Thymus (tissue), 11 donors: Measurements from ENCODE around the gene PCDHGC4. TPM values are rescaled to one million over a fixed set of nuclear protein-coding genes. Genes with fewer than 3 reads are reported as not detected.

Experiments
- DNase-seq, 9 donors: peaks; one replicate each; pipeline ENCODE4 v3.0.0-alpha.2; 2013; ENCODE audit warnings: low spot score in 9 of 9, low read depth in 6 of 9, missing footprints in 1 of 9
- H3K27ac ChIP-seq, 2 donors: one replicate each; pipeline ENCODE4 v1.5.1; 2013; ENCODE audit warnings: control low read depth in 1 of 2, low read depth in 1 of 2, low read length in 1 of 2, mild to moderate bottlenecking in 1 of 2, moderate library complexity in 1 of 2
- H3K27me3 ChIP-seq, 2 donors: one replicate each; pipeline ENCODE4 v1.5.1; 2013; ENCODE audit warnings: low read length in 1 of 2; ENCODE audit not compliant: control insufficient read depth in 2 of 2, insufficient read depth in 1 of 2
- H3K36me3 ChIP-seq, 2 donors: one replicate each; pipeline ENCODE4 v1.5.1; 2013; ENCODE audit warnings: low read length in 1 of 2, mild to moderate bottlenecking in 1 of 2, moderate library complexity in 1 of 2; ENCODE audit not compliant: control insufficient read depth in 2 of 2, insufficient read depth in 2 of 2
- H3K4me1 ChIP-seq, 2 donors: one replicate each; pipeline ENCODE4 v1.5.1; 2013; ENCODE audit warnings: low read length in 2 of 2; ENCODE audit not compliant: control insufficient read depth in 2 of 2, insufficient read depth in 2 of 2
- H3K4me3 ChIP-seq, 2 donors: one replicate each; pipeline ENCODE4 v1.5.1; 2013; ENCODE audit warnings: low read length in 2 of 2, control low read depth in 1 of 2, mild to moderate bottlenecking in 1 of 2
- H3K9me3 ChIP-seq, 2 donors: one replicate each; pipeline ENCODE4 v1.5.1; 2013; ENCODE audit warnings: low read length in 1 of 2, mild to moderate bottlenecking in 1 of 2; ENCODE audit not compliant: control insufficient read depth in 2 of 2, insufficient read depth in 1 of 2
- WGBS: extraction: QIAGEN DNeasy Blood & Tissue Kit; methylation state at CpG from one replicate; pipeline ENCODE4 v1.1.7; 2013; 5-methylcytosine and 5-hydroxymethylcytosine counted together
- polyA plus RNA-seq: library from polyadenylated mRNA; stranded (reverse); fragments of 200-250 nt; gene quantifications from one replicate; pipeline ENCODE4 v1.2.3, GENCODE V29; 2013
- total RNA-seq: library from RNA; stranded (reverse); fragments of 120-200 nt; gene quantifications from one replicate; pipeline ENCODE4 v1.2.4, GENCODE V29; 2013
- donor health status: healthy.

PCDHGC4 gene
- total and polyA plus RNA-seq, 2 donors, result 0.05 to 0.19 TPM

GRCh38 chr5:141529873-141530272 lies 45.0 kb downstream of the PCDHGC4 start:
- Histone ChIP-seq H3K36me3 (peaks cover 55 to 90% of the 10 kb centered on the region in 2 donors), H3K4me1 (peaks cover 0 to 16% of the 10 kb centered on the region in 2 donors), H3K4me3 (no peak overlapping the region), H3K27me3 (no peaks in the 10 kb centered on the region), H3K27ac (peak overlapping the region in 1 of 2 donors; percentile 77), H3K9me3 (no peaks in the 10 kb centered on the region)
- WGBS, result 94% methylated on average over 7 of the region's 7 CpGs
- DNase-seq, result no peak

- no peak overlapping the region for H3K4me3 ChIP-seq
- H3K4me1 ChIP-seq, result peaks cover 0 to 6% of the 10 kb centered on the region in 2 donors
- 98% methylated on average over 1 of the region's 1 CpG for WGBS
- no peak for DNase-seq
- H3K9me3 ChIP-seq, result no peaks in the 10 kb centered on the region
- H3K36me3 ChIP-seq, result peaks cover 40 to 72% of the 10 kb centered on the region in 2 donors
- no peak overlapping the region for H3K27ac ChIP-seq
- H3K27me3 ChIP-seq, result no peaks in the 10 kb centered on the region
Measured at GRCh38 chr5:141532726-141533125, 47.9 kb downstream of the PCDHGC4 start.

GRCh38 chr5:141533897-141534296 lies 49.1 kb downstream of the PCDHGC4 start:
- H3K36me3 ChIP-seq, result peaks cover 31 to 61% of the 10 kb centered on the region in 2 donors
- no peak overlapping the region for H3K27ac ChIP-seq
- H3K27me3 ChIP-seq, result no peaks in the 10 kb centered on the region
- H3K4me3 ChIP-seq, result no peak overlapping the region
- no peaks in the 10 kb centered on the region for H3K9me3 ChIP-seq
- 97% methylated on average over 1 of the region's 1 CpG for WGBS
- no peak for DNase-seq
- H3K4me1 ChIP-seq, result peaks cover 0 to 6% of the 10 kb centered on the region in 2 donors

- H3K27me3 ChIP-seq, result no peaks in the 10 kb centered on the region
- no peaks in the 10 kb centered on the region for H3K9me3 ChIP-seq
- no peak overlapping the region for H3K4me3 ChIP-seq
- H3K36me3 ChIP-seq, result peaks cover 24 to 53% of the 10 kb centered on the region in 2 donors
- no peak for DNase-seq
- peaks cover 0 to 2% of the 10 kb centered on the region in 2 donors for H3K4me1 ChIP-seq
- no peak overlapping the region for H3K27ac ChIP-seq
- WGBS, result 98% methylated on average over 4 of the region's 4 CpGs
Measured at GRCh38 chr5:141534492-141535213, 49.8 kb downstream of the PCDHGC4 start.

Other genes starting within 250 kb of the PCDHGC4 start
- 0.33 TPM for gene PCDHB15, start 239.6 kb upstream of the PCDHGC4 start, total RNA-seq
- 0.66 TPM for gene PCDHB15, start 239.6 kb upstream of the PCDHGC4 start, polyA plus RNA-seq
- gene SLC25A2, start 181.0 kb upstream of the PCDHGC4 start, total RNA-seq, result 0.09 TPM
- gene SLC25A2, start 181.0 kb upstream of the PCDHGC4 start, polyA plus RNA-seq, result 0.16 TPM
- 138 TPM for gene TAF7, start 164.2 kb upstream of the PCDHGC4 start, total RNA-seq
- 174 TPM for gene TAF7, start 164.2 kb upstream of the PCDHGC4 start, polyA plus RNA-seq
- gene PCDHGA1, start 154.5 kb upstream of the PCDHGC4 start, total RNA-seq, result 0.09 TPM
- gene PCDHGA1, start 154.5 kb upstream of the PCDHGC4 start, polyA plus RNA-seq, result 0.16 TPM
- 0.19 TPM for gene PCDHGA2, start 146.3 kb upstream of the PCDHGC4 start, total RNA-seq
- gene PCDHGA2, start 146.3 kb upstream of the PCDHGC4 start, polyA plus RNA-seq, result 0.46 TPM
- 0.19 TPM for gene PCDHGA3, start 141.2 kb upstream of the PCDHGC4 start, total RNA-seq
- 0.11 TPM for gene PCDHGA3, start 141.2 kb upstream of the PCDHGC4 start, polyA plus RNA-seq
- gene PCDHGB1, start 134.9 kb upstream of the PCDHGC4 start, total RNA-seq, result 0.14 TPM
- 0.11 TPM for gene PCDHGB1, start 134.9 kb upstream of the PCDHGC4 start, polyA plus RNA-seq
- 0.19 TPM for gene PCDHGA4, start 130.0 kb upstream of the PCDHGC4 start, total RNA-seq
- gene PCDHGA4, start 130.0 kb upstream of the PCDHGC4 start, polyA plus RNA-seq, result 0.11 TPM
- gene PCDHGB2, start 125.0 kb upstream of the PCDHGC4 start, total RNA-seq, result 0.28 TPM
- gene PCDHGB2, start 125.0 kb upstream of the PCDHGC4 start, polyA plus RNA-seq, result 0.21 TPM
- gene PCDHGA5, start 120.9 kb upstream of the PCDHGC4 start, total RNA-seq, result 0.19 TPM
- 0.18 TPM for gene PCDHGA5, start 120.9 kb upstream of the PCDHGC4 start, polyA plus RNA-seq
- gene PCDHGB3, start 114.8 kb upstream of the PCDHGC4 start, total RNA-seq, result 0.33 TPM
- 0.14 TPM for gene PCDHGB3, start 114.8 kb upstream of the PCDHGC4 start, polyA plus RNA-seq
- 0.47 TPM for gene PCDHGA6, start 111.1 kb upstream of the PCDHGC4 start, total RNA-seq
- gene PCDHGA6, start 111.1 kb upstream of the PCDHGC4 start, polyA plus RNA-seq, result 1.2 TPM
- 0.28 TPM for gene PCDHGA7, start 102.3 kb upstream of the PCDHGC4 start, total RNA-seq
- gene PCDHGA7, start 102.3 kb upstream of the PCDHGC4 start, polyA plus RNA-seq, result 0.46 TPM
- gene PCDHGB4, start 97.3 kb upstream of the PCDHGC4 start, total RNA-seq, result 1.0 TPM
- 1.6 TPM for gene PCDHGB4, start 97.3 kb upstream of the PCDHGC4 start, polyA plus RNA-seq
- gene PCDHGA8, start 92.4 kb upstream of the PCDHGC4 start, total RNA-seq, result 0.19 TPM
- gene PCDHGA8, start 92.4 kb upstream of the PCDHGC4 start, polyA plus RNA-seq, result 0.18 TPM
- 1.6 TPM for gene PCDHGB5, start 87.1 kb upstream of the PCDHGC4 start, total RNA-seq
- gene PCDHGB5, start 87.1 kb upstream of the PCDHGC4 start, polyA plus RNA-seq, result 1.1 TPM
- gene PCDHGA9, start 82.3 kb upstream of the PCDHGC4 start, total RNA-seq, result 0.66 TPM
- 0.75 TPM for gene PCDHGA9, start 82.3 kb upstream of the PCDHGC4 start, polyA plus RNA-seq
- 0.61 TPM for gene PCDHGB6, start 77.0 kb upstream of the PCDHGC4 start, total RNA-seq
- gene PCDHGB6, start 77.0 kb upstream of the PCDHGC4 start, polyA plus RNA-seq, result 1.1 TPM
- 0.61 TPM for gene PCDHGA10, start 72.0 kb upstream of the PCDHGC4 start, total RNA-seq
- 0.87 TPM for gene PCDHGA10, start 72.0 kb upstream of the PCDHGC4 start, polyA plus RNA-seq
- gene PCDHGB7, start 67.4 kb upstream of the PCDHGC4 start, total RNA-seq, result 0.85 TPM
- 1.2 TPM for gene PCDHGB7, start 67.4 kb upstream of the PCDHGC4 start, polyA plus RNA-seq
- 0.42 TPM for gene PCDHGA11, start 64.0 kb upstream of the PCDHGC4 start, total RNA-seq
- 0.68 TPM for gene PCDHGA11, start 64.0 kb upstream of the PCDHGC4 start, polyA plus RNA-seq
- gene PCDHGA12, start 54.5 kb upstream of the PCDHGC4 start, total RNA-seq, result 0.80 TPM
- gene PCDHGA12, start 54.5 kb upstream of the PCDHGC4 start, polyA plus RNA-seq, result 0.71 TPM
- 5.5 TPM for gene PCDHGC3, start 9.1 kb upstream of the PCDHGC4 start, total RNA-seq
- gene PCDHGC3, start 9.1 kb upstream of the PCDHGC4 start, polyA plus RNA-seq, result 28.7 TPM
- 0.19 TPM for gene PCDHGC5, start 4.1 kb downstream of the PCDHGC4 start, total RNA-seq
- gene PCDHGC5, start 4.1 kb downstream of the PCDHGC4 start, polyA plus RNA-seq, result 0.11 TPM
- gene DIAPH1, start 134.0 kb downstream of the PCDHGC4 start, total RNA-seq, result 28.0 TPM
- 80.0 TPM for gene DIAPH1, start 134.0 kb downstream of the PCDHGC4 start, polyA plus RNA-seq
- gene HDAC3, start 151.8 kb downstream of the PCDHGC4 start, total RNA-seq, result 55.0 TPM
- 82.9 TPM for gene HDAC3, start 151.8 kb downstream of the PCDHGC4 start, polyA plus RNA-seq
- gene RELL2, start 152.0 kb downstream of the PCDHGC4 start, total RNA-seq, result 10.0 TPM
- gene RELL2, start 152.0 kb downstream of the PCDHGC4 start, polyA plus RNA-seq, result 20.8 TPM
- gene FCHSD1, start 166.4 kb downstream of the PCDHGC4 start, total RNA-seq, result 11.1 TPM
- gene FCHSD1, start 166.4 kb downstream of the PCDHGC4 start, polyA plus RNA-seq, result 29.8 TPM
- 0.71 TPM for gene ARAP3, start 197.2 kb downstream of the PCDHGC4 start, total RNA-seq
- 4.2 TPM for gene ARAP3, start 197.2 kb downstream of the PCDHGC4 start, polyA plus RNA-seq